Cardiac muscle cell (in vitro differentiated cells and primary cell): ENCODE data around the gene TRPM5. TPM values are rescaled to one million over a fixed set of nuclear protein-coding genes. Genes with fewer than 3 reads are reported as not detected.

ENCODE experiments used
- DNase-seq, 2 donors: peaks; one replicate each; pipeline versions ENCODE4 v3.0.0 to v3.0.0-alpha.2; 2010 to 2017; ENCODE audit warnings: low read depth in 1 of 2, low spot score in 1 of 2
- H3K27ac ChIP-seq: fragments of 200-600 bp; sonication (generic); 2 replicates; pipeline ENCODE4 v1.5.1; 2016
- H3K27me3 ChIP-seq: fragments of 200-600 bp; sonication (generic); 2 replicates; pipeline ENCODE4 v1.6.0; 2016; ENCODE audit warnings: control low read depth
- H3K36me3 ChIP-seq: fragments of 200-600 bp; sonication (generic); 2 replicates; pipeline ENCODE4 v1.5.1; 2016; ENCODE audit warnings: control low read depth
- H3K4me1 ChIP-seq: fragments of 200-600 bp; sonication (generic); 2 replicates; pipeline ENCODE4 v1.8.1; 2017; ENCODE audit warnings: low read depth, mild to moderate bottlenecking, mixed run types
- H3K4me3 ChIP-seq: fragments of 200-600 bp; sonication (generic); 2 replicates; pipeline ENCODE4 v1.5.1; 2016; ENCODE audit warnings: mild to moderate bottlenecking
- H3K9me3 ChIP-seq: fragments of 200-600 bp; sonication (generic); 2 replicates; pipeline ENCODE4 v1.5.1; 2017; ENCODE audit warnings: low read depth, mild to moderate bottlenecking, control low read depth
- polyA plus RNA-seq: library from polyadenylated mRNA; unstranded; fragments of >200 nt; fragmentation: Nextera tagmentation; extraction: Ambion mirVana; gene quantifications from 2 replicates; pipeline ENCODE4 v1.2.1, GENCODE V29; 2016
- total RNA-seq: library from RNA; depleted of rRNA; stranded (reverse); fragments of >200 nt; gene quantifications from 2 replicates; pipeline ENCODE4 v1.2.3, GENCODE V29; 2016
- TF ChIP-seq, protein P1 (sequence below): IDR thresholded peaks from 2 replicates; pipeline ENCODE4 v1.5.1; 2012; ENCODE audit warnings: low read depth, mild to moderate bottlenecking, low read length

The TRPM5 gene
- total and polyA plus RNA-seq, 2 experiments from 2014 or later: 0.33 to 0.66 TPM

DNA sequence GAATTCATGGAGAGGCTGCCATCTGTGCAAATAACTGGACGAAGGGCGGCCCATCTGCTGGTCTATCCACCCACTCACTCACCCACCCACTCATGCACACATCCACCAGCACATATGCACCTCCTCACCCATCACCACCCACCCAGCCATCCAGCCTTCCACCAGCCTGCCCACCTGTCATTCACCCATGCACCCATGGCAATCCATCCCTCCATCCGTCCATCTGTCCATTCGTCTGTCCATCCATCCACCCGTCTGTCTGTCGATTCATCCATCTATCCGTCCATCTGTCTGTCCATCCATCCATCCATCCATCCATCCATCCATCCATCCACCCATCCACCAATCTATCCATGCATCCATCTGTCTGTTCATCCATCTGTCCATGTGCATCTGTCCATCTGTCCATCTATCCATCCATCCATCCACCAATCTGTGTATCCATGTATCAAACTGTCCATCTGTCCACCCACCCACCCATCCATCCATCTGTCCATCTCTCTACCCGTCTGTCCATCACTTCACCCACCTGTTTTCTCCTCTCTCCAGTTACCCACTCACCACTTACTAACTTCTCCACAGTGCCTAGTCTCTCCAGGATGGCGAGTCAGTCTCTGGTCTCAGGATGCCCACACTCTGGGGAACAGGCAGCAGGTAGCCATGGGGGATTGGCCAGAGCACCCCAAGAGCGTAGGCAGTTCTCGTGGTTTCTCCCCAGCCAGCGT, 8.9 kb downstream of the TRPM5 start:
- Histone ChIP-seq H3K36me3 (no peaks in the 10 kb centered on the region), H3K27me3 (peaks cover 49% of the 10 kb centered on the region), H3K4me3 (no peak overlapping the region), H3K9me3 (no peaks in the 10 kb centered on the region), H3K27ac (no peak overlapping the region), H3K4me1 (no peaks in the 10 kb centered on the region)
- no peak for DNase-seq
- TF ChIP-seq, protein P1, sequence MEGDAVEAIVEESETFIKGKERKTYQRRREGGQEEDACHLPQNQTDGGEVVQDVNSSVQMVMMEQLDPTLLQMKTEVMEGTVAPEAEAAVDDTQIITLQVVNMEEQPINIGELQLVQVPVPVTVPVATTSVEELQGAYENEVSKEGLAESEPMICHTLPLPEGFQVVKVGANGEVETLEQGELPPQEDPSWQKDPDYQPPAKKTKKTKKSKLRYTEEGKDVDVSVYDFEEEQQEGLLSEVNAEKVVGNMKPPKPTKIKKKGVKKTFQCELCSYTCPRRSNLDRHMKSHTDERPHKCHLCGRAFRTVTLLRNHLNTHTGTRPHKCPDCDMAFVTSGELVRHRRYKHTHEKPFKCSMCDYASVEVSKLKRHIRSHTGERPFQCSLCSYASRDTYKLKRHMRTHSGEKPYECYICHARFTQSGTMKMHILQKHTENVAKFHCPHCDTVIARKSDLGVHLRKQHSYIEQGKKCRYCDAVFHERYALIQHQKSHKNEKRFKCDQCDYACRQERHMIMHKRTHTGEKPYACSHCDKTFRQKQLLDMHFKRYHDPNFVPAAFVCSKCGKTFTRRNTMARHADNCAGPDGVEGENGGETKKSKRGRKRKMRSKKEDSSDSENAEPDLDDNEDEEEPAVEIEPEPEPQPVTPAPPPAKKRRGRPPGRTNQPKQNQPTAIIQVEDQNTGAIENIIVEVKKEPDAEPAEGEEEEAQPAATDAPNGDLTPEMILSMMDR: no peak

DNA sequence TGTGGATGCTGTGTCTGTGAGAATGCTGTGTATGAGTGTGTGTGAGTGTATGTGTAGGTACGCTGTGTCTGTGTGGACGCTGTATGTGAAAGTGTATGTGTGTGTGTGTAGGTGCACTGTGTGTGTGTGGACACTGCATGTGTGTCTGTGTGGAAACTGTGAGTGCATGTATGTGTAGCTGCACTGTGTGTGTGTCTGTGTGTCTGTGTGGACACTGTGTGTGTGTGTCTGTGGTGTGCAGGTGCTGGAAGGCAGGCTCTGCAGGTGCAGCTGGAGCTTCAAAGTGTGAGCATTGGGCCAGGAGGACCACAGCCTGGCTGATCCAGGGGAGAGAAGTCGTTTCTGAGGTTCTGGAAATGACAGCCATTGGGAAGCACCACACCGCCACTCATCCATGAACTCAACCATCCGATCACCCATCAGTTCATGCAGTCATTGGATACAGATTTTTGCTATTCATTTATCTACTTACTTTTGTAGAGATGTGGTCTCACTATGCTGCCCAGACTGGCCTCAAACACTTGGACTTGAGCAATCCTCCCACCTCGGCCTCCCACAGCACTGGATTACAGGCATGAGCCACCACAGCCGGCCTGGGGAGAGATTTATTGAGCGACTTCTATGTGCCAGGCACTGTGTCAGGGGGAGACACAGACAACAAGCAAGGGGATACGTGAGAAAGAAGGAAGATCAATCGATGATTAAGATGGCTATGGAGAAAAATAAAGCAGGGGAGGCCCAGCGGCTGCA, 9.6 kb downstream of the TRPM5 start:
- TF ChIP-seq, protein P1: no peak
- H3K4me1 ChIP-seq: no peaks in the 10 kb centered on the region
- H3K27ac ChIP-seq: no peak overlapping the region
- H3K36me3 ChIP-seq: no peaks in the 10 kb centered on the region
- H3K27me3 ChIP-seq: peaks cover 42% of the 10 kb centered on the region
- no peak for DNase-seq
- no peaks in the 10 kb centered on the region for H3K9me3 ChIP-seq
- no peak overlapping the region for H3K4me3 ChIP-seq

DNA sequence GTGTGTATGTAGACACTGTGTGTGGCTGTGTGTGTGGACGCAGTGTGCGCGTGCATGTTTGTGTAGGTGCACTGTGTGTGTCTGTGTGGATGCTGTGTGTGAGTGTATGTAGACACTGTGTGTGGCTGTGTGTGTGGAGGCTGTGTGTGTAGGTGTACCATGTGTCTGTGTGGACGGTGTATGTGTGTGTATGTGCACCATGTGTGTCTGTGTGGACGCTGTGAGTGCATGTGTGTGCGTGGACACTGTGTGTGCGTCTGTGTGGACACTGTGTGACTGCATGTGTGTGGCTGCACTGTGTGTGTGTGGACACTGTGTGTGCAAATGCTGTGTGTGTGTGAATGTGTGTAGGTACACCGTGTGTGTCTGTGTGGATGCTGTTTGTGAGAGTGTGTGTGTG, 10.3 kb downstream of the TRPM5 start:
- Histone ChIP-seq H3K27ac (no peak overlapping the region), H3K36me3 (no peaks in the 10 kb centered on the region), H3K27me3 (peaks cover 37% of the 10 kb centered on the region), H3K4me3 (no peak overlapping the region), H3K4me1 (no peaks in the 10 kb centered on the region), H3K9me3 (no peaks in the 10 kb centered on the region)
- TF ChIP-seq, protein P1: no peak
- DNase-seq: no peak

DNA sequence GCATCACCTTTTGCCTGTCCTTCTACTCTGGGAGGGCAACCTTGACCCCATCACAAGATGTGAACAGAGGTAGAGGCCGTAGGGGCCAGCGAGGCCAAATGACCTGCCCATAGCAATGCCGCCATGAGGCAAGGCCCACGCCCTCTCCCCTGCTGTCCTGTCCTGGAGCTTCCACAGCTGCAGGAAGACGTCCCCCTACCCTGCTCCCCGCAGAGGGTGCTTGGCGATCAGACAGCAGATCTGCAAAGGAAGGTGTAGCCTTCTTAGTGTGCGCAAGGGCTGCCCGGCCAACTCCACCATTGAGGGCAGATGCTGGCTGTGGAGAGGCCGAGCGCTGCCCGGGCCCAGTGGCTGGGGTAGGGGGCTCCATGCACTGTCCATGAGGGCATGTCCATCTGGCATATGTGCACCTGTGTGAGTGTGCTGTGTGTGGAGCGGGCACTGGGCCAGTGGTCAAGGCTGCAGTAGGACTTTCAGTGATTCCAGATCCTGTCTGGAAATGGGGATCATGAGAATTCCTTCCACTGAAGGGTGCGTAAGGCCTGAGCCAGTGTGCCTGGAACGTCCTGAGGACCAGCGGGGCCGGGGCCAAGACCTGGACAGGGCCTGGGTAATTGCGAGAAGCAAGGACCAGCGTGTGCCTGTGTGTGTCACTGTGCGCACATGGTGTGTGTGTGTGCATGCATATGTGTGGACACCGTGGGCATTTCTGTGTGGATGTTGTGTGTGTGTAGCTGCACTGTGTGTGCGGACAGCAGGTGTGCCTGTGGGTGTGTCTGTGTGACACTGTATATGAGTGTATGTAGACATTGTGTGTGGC, 11.0 kb downstream of the TRPM5 start:
- Histone ChIP-seq H3K27ac (no peak overlapping the region), H3K4me3 (no peak overlapping the region), H3K4me1 (no peaks in the 10 kb centered on the region), H3K9me3 (no peaks in the 10 kb centered on the region), H3K27me3 (peaks cover 30% of the 10 kb centered on the region), H3K36me3 (no peaks in the 10 kb centered on the region)
- TF ChIP-seq, protein P1: no peak
- no peak for DNase-seq

- H3K4me3 ChIP-seq: no peak overlapping the region
- no peak overlapping the region for H3K27ac ChIP-seq
- no peaks in the 10 kb centered on the region for H3K36me3 ChIP-seq
- peaks cover 23% of the 10 kb centered on the region for H3K27me3 ChIP-seq
- no peaks in the 10 kb centered on the region for H3K9me3 ChIP-seq
- DNase-seq: no peak
- no peaks in the 10 kb centered on the region for H3K4me1 ChIP-seq
- TF ChIP-seq, protein P1: no peak
Measured at GRCh38 chr11:2432628-2433071, 11.7 kb downstream of the TRPM5 start.
